Measurements from ENCODE around the gene AP1M1.
"Not testable (repeated sequence)": the region's sequence is repeated elsewhere in the genome, so short reads cannot be mapped to it uniquely, and the experiment has no call there.

Gene AP1M1

GRCh38 chr19:16197622-16198369 is at the start of gene AP1M1:
TSS of gene AP1M1 (plus strand) at chr19:16197911. CDS start at chr19:16198027, 116 bp downstream.
- DNase-seq (ENCODE audit: low read depth), result peak; percentile 98

GRCh38 chr19:16148443-16149229 is 49.1 kb upstream of the AP1M1 start:
- DNase-seq (ENCODE audit: low read depth), result no peak

- DNase-seq (ENCODE audit: low read depth), result no peak
These were observed 44.0 kb upstream of the AP1M1 start for GRCh38 chr19:16153582-16154336.

- DNase-seq (ENCODE audit: low read depth), result no peak
These were observed 43.2 kb upstream of the AP1M1 start for GRCh38 chr19:16154557-16154956.

GRCh38 chr19:16155128-16155527 is 42.6 kb upstream of the AP1M1 start:
- no peak for DNase-seq (ENCODE audit: low read depth)

GRCh38 chr19:16156904-16157303 is 40.8 kb upstream of the AP1M1 start:
- DNase-seq (ENCODE audit: low read depth), result no peak

GRCh38 chr19:16157601-16158000 is 40.1 kb upstream of the AP1M1 start:
- DNase-seq (ENCODE audit: low read depth), result no peak

- no peak for DNase-seq (ENCODE audit: low read depth)
These were observed 38.1 kb upstream of the AP1M1 start for GRCh38 chr19:16159655-16160054.

GRCh38 chr19:16160445-16160942 is 37.2 kb upstream of the AP1M1 start:
- DNase-seq (ENCODE audit: low read depth), result no peak

GRCh38 chr19:16160943-16161560 is 36.7 kb upstream of the AP1M1 start:
- no peak for DNase-seq (ENCODE audit: low read depth)

- no peak for DNase-seq (ENCODE audit: low read depth)
These were observed 35.9 kb upstream of the AP1M1 start for GRCh38 chr19:16161840-16162239.

GRCh38 chr19:16164222-16164890 is 33.4 kb upstream of the AP1M1 start:
- no peak for DNase-seq (ENCODE audit: low read depth)

- DNase-seq (ENCODE audit: low read depth), result no peak
These were observed 31.3 kb upstream of the AP1M1 start for GRCh38 chr19:16166417-16166816.

- DNase-seq (ENCODE audit: low read depth), result no peak
These were observed 30.7 kb upstream of the AP1M1 start for GRCh38 chr19:16167055-16167454.

GRCh38 chr19:16168465-16169081 is 29.1 kb upstream of the AP1M1 start:
- no peak for DNase-seq (ENCODE audit: low read depth)

GRCh38 chr19:16170134-16170533 is 27.6 kb upstream of the AP1M1 start:
- DNase-seq (ENCODE audit: low read depth), result no peak

- no peak for DNase-seq (ENCODE audit: low read depth)
These were observed 21.8 kb upstream of the AP1M1 start for GRCh38 chr19:16175954-16176353.

- DNase-seq (ENCODE audit: low read depth), result not testable (repeated sequence)
These were observed 18.8 kb upstream of the AP1M1 start for GRCh38 chr19:16178866-16179265.

GRCh38 chr19:16180611-16181010 is 17.1 kb upstream of the AP1M1 start:
- no peak for DNase-seq (ENCODE audit: low read depth)

- no peak for DNase-seq (ENCODE audit: low read depth)
These were observed 13.0 kb upstream of the AP1M1 start for GRCh38 chr19:16184665-16185122.

All from stimulated activated CD8-positive, alpha-beta memory T cell treated with anti-CD3 and anti-CD28 coated beads, Interleukin-12 subunit alpha, Interleukin-12 subunit beta, amount 100 ng/mL, for 4 hours (primary cell).